Hypothalamus (tissue), 51 donors: ENCODE results near the gene SUMF1.
A peak's percentile ranks its signal among the peaks of the same experiment; 100 is the strongest.

Experiments
- DNase-seq, 51 donors: peaks; one replicate each; lab custom pipeline; 2025; lab: John Stamatoyannopoulos, UW

Gene SUMF1

GRCh38 chr3:4498446-4498845 lies 31.4 kb upstream of the SUMF1 start:
- DNase-seq: no peak

GRCh38 chr3:4497843-4498324 lies 30.8 kb upstream of the SUMF1 start:
- no peak for DNase-seq

GRCh38 chr3:4497005-4497692 lies 30.1 kb upstream of the SUMF1 start:
- DNase-seq: no peak

- DNase-seq: no peak
Measured at GRCh38 chr3:4496087-4496452, 29.0 kb upstream of the SUMF1 start.

- no peak for DNase-seq
Measured at GRCh38 chr3:4495294-4496086, 28.4 kb upstream of the SUMF1 start.

- DNase-seq: no peak
Measured at GRCh38 chr3:4494895-4495264, 27.8 kb upstream of the SUMF1 start.

GRCh38 chr3:4493941-4494894 lies 27.1 kb upstream of the SUMF1 start:
- peak in 12 of 51 donors; percentile 5 to 36 (median 13) for DNase-seq

GRCh38 chr3:4493014-4493940 lies 26.2 kb upstream of the SUMF1 start, which contains the start of gene ITPR1:
Gene ITPR1 (plus strand): TSS chr3:4493348. CDS start chr3:4516492, 23,144 bp downstream.
- DNase-seq: peak; percentile 41 to 98 (median 94)

- DNase-seq: peak in 29 of 51 donors; percentile 13 to 62 (median 38)
Measured at GRCh38 chr3:4492208-4493013, 25.3 kb upstream of the SUMF1 start.

- no peak for DNase-seq
Measured at GRCh38 chr3:4491855-4492207, 24.8 kb upstream of the SUMF1 start.

GRCh38 chr3:4478261-4478660 lies 11.2 kb upstream of the SUMF1 start:
- no peak for DNase-seq

- DNase-seq: no peak
Measured at GRCh38 chr3:4476496-4476895, 9.4 kb upstream of the SUMF1 start.

- no peak for DNase-seq
Measured at GRCh38 chr3:4475804-4476203, 8.7 kb upstream of the SUMF1 start.

- DNase-seq: peak in 14 of 51 donors; percentile 5 to 37 (median 13)
Measured at GRCh38 chr3:4474683-4475490, 7.8 kb upstream of the SUMF1 start.

GRCh38 chr3:4472766-4473165 lies 5.7 kb upstream of the SUMF1 start:
- no peak for DNase-seq

GRCh38 chr3:4472312-4472711 lies 5.2 kb upstream of the SUMF1 start:
- DNase-seq: no peak

GRCh38 chr3:4471907-4472306 lies 4.8 kb upstream of the SUMF1 start:
- DNase-seq: no peak

GRCh38 chr3:4467522-4467867 lies 426 bp upstream of the SUMF1 start:
- DNase-seq: peak in 4 of 51 donors; percentile 4 to 32 (median 26)
